Measurements from ENCODE around the gene PARD3B.
"Not testable (repeated sequence)": the region's sequence is repeated elsewhere in the genome, so short reads cannot be mapped to it uniquely, and the experiment has no call there.

The PARD3B gene

DNA sequence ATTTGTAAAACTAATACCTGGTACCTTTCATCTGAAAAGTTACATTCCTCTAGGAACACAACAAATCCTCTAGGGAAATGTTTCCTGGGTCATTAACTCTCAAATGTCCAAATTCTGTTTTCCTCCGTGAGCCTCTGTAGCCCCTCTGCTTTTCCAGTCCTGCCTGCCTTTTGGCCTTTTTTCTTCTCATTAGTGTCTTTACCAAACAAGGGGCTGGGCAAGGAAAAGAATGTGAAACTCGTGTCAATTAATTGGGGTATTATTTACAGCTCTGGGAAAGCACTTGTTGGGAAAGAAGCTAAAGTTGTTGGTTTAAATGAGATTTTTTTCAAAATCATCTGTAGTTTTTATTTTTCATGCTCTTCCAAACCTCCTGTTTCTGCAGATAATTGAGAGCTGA is 938.9 kb downstream of the PARD3B start:
- DNase-seq (ENCODE audit: low read depth in 2 of 3, low spot score in 2 of 3): no peak

DNA sequence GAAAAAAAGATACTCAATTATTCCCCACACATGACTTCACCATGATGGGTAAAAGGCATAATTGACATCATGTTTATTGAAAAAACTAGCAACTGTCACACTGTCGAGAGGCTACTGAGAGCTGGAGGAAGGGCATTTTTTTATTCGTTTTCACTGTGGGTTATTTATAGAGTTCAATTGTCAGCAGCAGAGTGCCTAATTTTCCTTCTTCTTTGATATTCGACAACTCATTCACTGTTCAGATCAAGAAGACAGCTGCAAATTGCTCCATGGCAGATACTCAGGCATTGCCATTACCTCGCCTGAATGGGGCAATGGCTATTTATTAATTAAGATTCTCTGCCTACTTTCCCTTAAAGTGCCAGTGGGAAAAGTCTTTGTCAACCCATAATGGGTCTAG is 939.5 kb downstream of the PARD3B start:
- no peak for DNase-seq (ENCODE audit: low read depth in 2 of 3, low spot score in 2 of 3)

DNA sequence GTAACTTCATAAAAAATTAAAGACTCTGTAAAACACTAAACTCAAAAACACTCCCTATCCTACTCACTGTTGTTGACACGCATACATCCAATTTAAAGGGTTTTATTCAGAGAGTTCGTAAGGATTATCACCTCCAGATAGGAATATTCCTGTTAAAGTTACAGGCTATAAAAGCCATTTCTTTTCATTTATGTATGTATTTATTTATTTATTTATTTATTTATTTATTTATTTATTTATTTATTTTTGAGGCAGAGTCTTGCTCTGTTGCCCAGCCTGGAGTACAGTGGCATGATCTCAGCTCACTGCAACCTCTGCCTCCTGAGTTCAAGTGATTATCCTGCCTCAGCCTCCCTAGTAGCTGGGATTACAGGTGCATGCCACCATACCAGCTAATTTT is 948.3 kb downstream of the PARD3B start:
- not testable (repeated sequence) for DNase-seq (ENCODE audit: low read depth in 2 of 3, low spot score in 2 of 3)

DNA sequence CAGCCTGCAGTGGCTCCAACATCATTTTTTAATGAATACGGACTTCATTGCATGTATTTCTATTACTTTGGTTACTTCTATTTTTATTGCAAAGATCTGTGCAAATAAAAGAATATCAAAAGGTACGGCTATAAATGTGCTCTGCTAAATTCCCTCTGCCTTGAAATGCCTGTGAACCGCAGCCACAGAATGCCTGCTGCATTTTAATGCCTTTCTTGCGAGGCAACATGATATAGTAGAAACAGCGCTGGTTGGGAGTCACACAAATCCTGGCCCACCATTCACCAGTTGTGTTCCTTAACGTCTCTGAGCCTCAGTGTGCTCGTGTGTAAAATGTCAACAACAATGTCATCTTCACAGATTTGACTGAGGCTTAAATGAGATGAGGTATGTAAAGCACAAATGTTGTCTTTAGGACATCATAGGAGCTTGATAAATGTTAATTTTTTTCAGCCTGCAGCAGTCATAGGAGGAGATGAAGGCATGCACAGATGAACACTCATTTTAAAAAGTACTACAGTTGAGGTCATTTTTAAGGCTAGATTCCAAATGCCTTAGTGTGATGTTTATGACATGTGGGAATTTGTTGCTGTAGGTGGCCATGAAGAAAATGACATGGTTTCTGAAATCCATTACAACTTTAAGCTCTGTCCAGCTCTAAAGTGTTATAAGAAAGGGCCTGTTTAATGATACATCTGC is 949.4 kb downstream of the PARD3B start:
- no peak for DNase-seq (ENCODE audit: low read depth in 2 of 3, low spot score in 2 of 3)

DNA sequence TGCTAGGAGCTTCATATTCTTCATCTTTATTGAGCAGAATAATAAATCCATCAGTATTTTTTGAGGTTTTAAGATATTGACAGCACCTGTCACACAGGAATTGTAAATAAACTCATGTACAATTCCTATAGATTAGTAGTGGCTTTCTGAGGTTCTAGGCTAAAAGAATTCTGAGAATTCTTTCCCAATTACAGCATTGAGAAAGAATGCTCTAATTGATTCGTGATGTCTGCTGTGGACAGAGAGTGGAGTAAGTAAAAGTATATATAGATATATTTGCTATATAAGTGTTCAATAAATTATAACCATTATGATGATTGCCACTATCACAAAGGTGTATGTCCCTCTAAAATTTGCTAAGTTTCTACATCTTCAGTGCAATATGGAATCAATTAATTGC is 950.5 kb downstream of the PARD3B start:
- no peak for DNase-seq (ENCODE audit: low read depth in 2 of 3, low spot score in 2 of 3)

DNA sequence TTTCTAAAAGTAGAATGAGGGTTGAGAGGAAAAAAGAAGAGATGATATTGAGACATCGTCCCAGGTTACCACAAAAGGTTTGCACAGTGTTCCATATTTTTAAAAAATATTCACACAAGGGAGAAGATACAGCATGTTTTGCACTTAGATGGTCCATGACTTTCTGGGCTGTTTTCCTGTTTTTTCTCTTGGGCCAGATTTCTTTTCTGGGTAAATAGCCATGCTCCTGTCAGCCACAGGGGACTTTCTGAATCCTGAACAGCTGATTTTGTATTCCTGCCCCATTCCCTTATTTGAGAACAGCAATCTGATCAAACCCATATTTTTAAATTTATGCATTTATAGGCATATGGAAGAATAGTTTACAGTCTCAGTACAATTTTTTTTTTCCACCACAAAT is 951.1 kb downstream of the PARD3B start:
- no peak for DNase-seq (ENCODE audit: low read depth in 2 of 3, low spot score in 2 of 3)

DNA sequence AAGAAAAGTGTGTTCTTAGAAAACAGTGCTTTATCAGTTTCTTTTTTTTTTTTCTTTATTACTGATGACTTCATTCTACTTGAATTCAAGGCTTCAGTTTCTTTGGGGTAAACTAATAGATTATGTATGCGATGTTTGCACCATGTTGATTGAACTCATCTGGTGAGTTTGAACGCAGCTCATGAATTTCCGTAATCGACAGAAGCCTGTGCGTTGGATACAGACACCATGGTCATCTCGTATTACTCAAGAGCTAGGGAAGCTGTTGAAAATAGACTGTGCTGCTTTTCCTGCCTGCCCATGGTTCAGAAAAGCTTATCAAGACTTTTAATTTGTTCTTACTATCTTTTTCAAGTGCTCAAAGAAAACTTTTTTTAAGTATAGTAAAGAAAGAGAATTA is 951.5 kb downstream of the PARD3B start:
- no peak for DNase-seq (ENCODE audit: low read depth in 2 of 3, low spot score in 2 of 3)

DNA sequence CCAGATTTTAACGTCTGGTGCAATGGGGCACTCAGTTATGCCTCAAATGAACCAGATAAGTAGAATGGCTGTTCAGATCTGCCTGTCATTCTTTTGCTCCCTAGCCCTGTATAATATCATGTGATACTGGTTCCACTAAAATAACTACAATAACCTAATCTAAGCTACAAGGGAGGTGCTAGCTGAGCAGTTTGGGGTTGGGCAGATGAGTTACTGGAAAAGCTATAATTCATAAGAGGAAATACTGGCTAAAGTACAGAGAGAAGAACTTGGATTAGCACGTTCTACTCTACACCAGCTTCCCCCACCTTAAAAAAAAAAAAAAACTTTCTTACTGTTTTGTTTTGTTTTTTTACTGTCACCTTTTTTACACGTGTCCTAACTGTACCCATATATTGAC is 953.7 kb downstream of the PARD3B start:
- no peak for DNase-seq (ENCODE audit: low read depth in 2 of 3, low spot score in 2 of 3)

DNA sequence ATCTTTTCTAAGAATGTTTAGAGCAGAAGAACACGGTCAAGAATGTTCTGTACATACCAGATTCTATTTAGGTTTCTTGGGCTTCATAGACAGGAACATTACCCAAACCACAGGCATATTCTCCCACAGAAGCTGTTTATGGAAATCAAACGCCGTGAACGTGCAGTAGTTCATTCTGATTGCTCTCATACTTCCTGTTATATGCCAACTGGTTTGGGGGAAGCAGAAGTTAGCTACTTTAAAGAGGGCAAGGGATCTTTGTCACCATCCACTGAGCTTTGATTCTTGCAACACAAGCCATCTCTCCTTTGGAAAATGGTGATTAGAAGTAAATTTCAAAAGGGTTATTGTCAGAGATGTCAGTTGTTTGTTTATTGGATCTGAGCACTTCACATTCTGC is 954.8 kb downstream of the PARD3B start:
- no peak for DNase-seq (ENCODE audit: low read depth in 2 of 3, low spot score in 2 of 3)

DNA sequence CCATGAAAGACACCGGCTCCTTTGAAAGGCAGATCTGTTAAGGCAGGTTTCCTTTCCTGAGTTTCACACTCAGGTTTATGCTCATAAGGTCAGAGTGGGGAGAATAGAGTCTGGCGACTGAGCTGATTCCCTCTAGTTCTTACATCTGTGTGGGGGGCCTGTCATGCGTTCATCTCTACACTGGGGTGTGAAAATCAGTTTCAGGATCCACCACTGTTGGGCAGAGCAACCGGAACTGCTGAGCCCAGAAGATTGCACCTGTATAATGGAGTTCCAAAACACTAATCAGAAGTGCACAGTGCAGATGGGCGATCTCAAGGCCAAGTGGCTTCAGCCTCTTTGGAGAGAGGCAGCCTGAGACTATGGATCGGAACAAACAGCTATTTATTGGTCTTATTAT is 955.7 kb downstream of the PARD3B start:
- no peak for DNase-seq (ENCODE audit: low read depth in 2 of 3, low spot score in 2 of 3)

DNA sequence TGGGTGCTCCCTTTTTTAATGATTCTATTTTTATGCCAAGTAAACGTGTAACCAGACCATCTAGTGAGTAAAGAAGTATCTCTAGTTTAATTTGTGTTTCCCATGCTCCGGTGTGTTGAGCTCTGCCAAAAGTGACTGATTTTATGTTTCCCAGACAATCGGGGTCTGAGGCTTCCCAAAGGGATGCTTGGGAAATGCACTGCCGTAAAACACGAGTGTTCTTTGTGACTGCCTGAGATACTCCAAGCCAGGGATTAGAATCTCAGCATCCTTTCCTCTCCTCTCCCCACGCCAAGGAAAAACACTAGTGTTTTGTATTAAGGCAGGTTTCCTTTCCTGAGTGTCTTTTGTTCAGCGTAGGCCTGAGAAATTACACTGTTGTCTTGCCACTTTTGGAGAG is 956.6 kb downstream of the PARD3B start:
- no peak for DNase-seq (ENCODE audit: low read depth in 2 of 3, low spot score in 2 of 3)

DNA sequence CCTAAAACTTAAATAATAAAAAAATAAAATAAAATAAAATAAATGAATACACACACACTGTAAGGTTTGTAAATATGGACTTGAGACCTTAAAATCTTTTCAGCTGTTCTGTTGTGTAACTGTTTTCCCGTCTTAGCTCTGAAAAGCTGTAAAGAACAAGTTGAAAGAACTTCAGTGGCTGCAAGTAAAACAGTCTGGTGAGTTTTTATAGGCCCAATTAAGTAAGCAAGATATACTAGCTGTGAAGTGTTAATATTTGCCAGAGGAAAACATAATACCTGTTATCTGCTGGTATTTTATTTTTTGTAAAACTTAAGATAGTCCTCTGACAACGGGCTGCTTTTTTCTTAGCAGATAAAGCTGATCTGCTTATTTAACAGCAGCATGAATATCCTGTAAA is 960.1 kb downstream of the PARD3B start:
- no peak for DNase-seq (ENCODE audit: low read depth in 2 of 3, low spot score in 2 of 3)

DNA sequence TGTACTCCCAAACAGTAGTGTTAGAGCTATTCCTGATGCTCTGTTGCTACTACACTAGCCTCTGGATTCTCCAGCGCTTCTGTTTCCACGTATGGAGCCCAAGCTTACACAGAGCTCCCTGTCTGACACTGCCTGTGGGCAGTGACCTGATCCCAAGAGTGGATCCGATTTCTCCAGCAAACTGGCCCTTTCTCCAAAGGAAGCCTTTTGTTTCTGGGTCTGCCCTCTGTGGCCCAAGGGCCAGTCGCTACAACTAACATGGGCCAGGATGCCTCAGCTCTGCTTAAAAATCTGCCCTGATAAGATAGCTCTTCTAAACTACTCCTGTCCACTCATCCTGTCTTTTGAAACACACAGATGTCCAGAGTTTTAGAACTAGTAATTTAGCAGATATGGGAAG is 964.4 kb downstream of the PARD3B start:
- DNase-seq (ENCODE audit: low read depth in 2 of 3, low spot score in 2 of 3): no peak

DNA sequence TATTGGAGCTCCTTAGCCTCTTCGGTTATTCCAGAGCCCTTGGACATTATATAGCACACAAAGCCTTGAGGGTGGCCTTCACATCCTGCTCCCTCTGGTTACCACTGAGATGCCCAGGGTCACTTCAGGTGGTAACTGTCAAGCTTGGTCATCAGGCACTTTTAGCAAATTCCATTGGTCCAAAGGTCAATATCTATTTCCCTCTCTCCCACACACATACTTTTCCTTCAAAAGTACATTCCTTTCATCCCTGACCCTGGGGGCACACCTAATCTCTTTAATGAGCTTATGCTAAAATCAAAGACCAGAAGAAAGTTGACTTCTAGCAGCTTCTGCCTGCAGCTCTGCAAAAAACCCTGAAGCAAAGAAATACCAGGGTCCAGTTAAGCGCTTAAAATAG is 965.1 kb downstream of the PARD3B start:
- DNase-seq (ENCODE audit: low read depth in 2 of 3, low spot score in 2 of 3): no peak

DNA sequence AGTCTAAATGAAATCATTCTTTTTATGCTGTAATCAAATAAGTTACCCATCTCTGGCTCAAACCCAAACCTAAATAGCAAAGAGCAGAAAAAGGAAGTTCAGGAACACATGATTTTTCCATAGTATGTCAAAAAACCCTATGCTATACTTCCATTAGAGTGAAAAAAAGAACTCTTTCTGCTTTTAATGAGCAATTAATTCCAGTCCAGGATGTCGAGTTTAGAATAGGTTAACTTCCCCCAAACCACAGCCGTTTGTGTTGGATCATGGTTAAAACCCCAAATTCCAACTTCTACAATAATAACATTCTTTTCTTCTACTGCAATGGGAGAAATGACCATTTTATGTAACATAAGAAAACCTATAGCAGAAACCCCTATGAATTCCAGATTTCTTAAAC is 965.9 kb downstream of the PARD3B start:
- DNase-seq (ENCODE audit: low read depth in 2 of 3, low spot score in 2 of 3): no peak

DNA sequence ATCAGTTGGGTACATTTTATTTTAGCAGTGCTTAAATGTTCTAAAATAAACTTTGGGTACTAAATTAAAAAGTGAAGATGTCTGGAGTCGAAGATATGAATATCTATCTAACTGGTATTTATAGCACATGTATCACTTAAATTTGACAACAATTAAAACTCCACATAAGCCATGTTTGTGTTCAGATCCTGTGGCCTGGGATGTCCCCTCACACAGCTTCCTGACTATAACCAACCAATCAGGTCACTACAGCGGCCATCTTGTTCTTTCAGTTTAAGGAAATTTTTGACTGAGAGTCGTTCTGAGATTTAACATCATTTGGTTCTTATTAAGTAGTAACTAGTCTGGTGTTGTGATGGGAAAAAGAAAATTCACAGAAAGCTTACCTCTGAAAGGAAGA is 966.4 kb downstream of the PARD3B start:
- no peak for DNase-seq (ENCODE audit: low read depth in 2 of 3, low spot score in 2 of 3)

DNA sequence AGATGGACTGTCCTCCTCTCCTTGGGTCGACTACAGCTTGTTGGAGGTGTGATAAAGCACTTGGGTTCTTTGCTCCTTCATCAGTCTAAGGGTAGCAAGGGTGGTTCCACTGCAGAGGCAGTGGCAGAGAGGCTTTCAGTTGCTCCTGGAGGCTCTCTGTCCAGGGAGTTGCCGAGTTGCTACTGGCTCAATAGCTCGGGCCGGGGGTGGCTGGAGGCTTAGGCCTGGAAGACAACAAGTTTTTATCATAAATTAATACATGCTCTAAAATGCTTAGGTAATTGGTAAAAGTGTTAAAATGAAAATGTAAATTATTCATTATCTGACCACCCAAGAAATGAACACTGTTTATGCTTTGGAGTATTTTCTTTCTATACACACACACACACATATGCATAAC is 975.0 kb downstream of the PARD3B start:
- no peak for DNase-seq (ENCODE audit: low read depth in 2 of 3, low spot score in 2 of 3)

DNA sequence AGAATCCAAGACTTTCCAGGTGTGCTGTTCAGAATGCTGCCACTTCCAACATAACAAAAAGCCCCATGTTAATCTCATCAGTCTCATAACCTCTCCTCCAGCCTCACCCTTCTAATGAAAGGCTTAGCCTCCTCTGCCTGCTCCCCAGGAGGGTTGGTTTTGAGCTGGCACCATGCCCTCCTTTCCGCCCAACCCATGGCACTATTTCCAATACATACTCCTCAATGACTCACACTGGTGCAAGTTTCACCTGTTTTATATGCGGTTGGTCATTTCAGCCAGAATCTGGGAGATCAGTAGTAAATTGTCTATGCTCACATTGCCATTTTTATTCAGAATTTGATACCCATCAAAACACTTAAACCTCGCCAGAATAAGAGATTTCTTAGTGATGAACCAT is 979.4 kb downstream of the PARD3B start:
- no peak for DNase-seq (ENCODE audit: low read depth in 2 of 3, low spot score in 2 of 3)

DNA sequence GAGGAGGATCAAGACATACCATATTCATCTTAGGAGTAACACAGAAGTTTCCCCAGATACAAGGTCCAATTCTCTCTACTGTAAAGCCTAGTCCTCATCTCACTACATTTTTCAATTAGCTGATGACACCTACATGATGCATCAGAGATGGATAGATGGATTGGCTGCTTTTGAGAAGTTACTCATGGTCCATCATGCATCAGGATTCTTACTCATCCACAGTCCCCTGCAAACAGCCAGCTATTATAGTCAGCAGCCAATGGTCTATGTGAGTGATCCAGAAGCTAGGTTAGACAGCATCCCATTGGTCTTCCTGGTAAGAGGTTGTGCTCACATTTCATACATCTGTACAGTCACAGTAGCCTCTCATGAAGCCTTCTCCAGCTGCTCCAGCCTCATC is 982.5 kb downstream of the PARD3B start:
- no peak for DNase-seq (ENCODE audit: low read depth in 2 of 3, low spot score in 2 of 3)

DNA sequence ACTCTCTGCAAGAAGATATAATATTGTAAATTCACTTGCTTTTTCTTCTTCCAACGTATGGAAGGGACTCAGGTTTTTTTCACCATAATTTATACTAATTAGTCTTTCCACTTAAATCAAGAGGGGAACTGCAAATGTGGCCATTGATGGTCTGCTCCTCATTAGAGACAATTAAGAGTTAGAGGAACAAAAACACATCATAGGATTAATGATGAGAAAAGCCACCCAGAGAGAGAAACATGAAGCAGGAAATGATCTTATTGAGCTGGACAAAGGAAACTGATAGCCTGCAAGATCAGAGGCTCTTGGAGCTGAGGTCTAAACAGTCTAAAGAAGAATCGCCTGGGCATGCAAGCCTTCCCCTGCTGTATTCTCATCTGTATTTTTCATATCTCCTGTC is 985.8 kb downstream of the PARD3B start:
- DNase-seq (ENCODE audit: low read depth in 2 of 3, low spot score in 2 of 3): no peak

DNA sequence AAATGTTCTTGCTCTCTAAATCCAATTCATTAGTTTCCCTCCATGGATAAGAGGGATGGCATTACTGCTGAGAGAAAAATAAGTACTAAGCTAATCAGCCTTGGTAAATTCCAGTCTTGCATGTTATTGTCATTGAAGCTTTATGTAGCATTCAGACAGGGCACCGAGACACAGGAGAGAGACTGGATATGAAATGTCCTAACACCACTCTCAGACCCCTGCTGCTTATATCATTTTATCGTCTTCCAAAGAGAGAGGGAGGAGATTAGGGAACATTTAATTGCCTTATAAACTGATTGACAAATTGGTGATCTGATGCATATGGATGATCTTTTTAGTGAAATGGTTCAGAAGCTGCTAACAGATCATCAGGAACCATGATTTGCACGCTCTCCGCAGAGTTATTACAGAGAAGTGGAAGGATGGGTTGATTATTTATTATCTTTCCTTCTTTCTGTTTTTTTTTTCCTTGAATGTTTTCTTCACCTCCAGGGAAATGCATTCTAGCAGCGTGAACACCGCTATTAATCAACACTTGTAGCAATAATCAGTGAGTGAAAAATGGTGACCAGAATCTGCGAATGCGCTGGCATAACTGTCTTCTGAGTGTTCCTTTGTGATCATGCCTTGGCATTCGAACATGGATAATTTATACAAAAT is 986.3 kb downstream of the PARD3B start:
- DNase-seq (ENCODE audit: low read depth in 2 of 3, low spot score in 2 of 3): no peak

DNA sequence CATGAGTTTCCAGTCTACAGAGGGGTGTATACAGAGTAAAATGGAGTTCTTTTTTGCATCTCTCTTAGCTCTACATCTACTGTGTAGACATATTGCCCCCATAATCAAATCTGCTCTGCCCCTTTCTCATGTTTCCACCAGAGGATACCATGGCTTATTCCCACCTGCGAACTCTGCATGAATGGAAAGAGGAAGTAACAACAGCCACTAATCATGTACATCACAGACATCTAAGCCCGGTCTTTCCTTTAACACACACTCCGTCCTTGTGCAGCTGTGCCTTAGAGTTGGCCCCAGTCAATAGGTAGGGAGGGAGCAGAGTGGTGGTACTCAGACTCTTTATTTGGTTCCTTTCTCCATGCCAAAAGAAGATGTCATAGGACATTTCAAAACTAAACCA is 989.7 kb downstream of the PARD3B start:
- no peak for DNase-seq (ENCODE audit: low read depth in 2 of 3, low spot score in 2 of 3)

DNA sequence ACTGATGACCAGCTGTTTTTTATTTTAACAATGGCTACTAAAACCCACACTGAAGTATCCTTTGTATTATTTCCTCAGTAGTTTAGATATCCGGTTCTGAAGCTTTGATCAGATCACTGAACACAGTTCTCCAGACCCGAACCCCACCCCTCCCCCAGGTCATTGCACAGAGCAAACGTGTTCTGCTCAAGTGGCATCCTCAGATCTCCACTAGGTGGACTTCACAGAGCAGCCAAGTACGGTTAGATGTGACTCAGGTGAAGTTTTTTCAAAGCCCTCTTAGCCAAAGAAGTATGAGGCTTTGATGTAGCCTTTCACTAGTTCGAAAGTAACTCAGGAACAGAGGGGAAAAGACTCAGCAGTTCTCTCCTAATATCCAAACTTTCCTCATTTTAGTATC is 994.3 kb downstream of the PARD3B start:
- no peak for DNase-seq (ENCODE audit: low read depth in 2 of 3, low spot score in 2 of 3)
